ENCODE measurements around the gene OAT. TPM values are rescaled to one million over a fixed set of nuclear protein-coding genes. Genes with fewer than 3 reads are reported as not detected.

Gene OAT
- total RNA-seq, 1 experiment from 2014 or later = 25.2 TPM

GRCh38 chr10:124366343-124366742, 52.4 kb downstream of the OAT start:
- no peak for TF ChIP-seq EZH2 (IDR thresholded peaks at IDR 0.05; ENCODE audit: borderline replicate concordance, low read depth, low read length, poor library complexity, severe bottlenecking)
- TF ChIP-seq CTCF (conservative IDR thresholded peaks at IDR 0.05; ENCODE audit: low read depth, low read length) = no peak
- Histone ChIP-seq H3K4me3 (ENCODE audit: low read depth, low read length, poor library complexity, severe bottlenecking) (no peak overlapping the region), H3K4me1 (ENCODE audit: insufficient read depth, low read length, poor library complexity, severe bottlenecking) (no peaks in the 10 kb centered on the region), H3K9me3 (ENCODE audit: low read depth, low read length, poor library complexity, severe bottlenecking) (no peaks in the 10 kb centered on the region), H3K27me3 (replicated peaks; ENCODE audit: insufficient read depth, low read depth, low read length, poor library complexity) (peaks cover 16% of the 10 kb centered on the region), H3K27ac (ENCODE audit: low read depth, low read length, poor library complexity, severe bottlenecking) (no peak overlapping the region), H3K36me3 (ENCODE audit: insufficient read depth, low read length, poor library complexity, severe bottlenecking) (no peaks in the 10 kb centered on the region)
- no peak for DNase-seq (ENCODE audit: low spot score)
- POLR2A ChIA-PET (ENCODE audit: low non-redundant PET) = no interaction called here
- intact Hi-C loops (cut with micrococcal nuclease; ENCODE audit: unreplicated experiment) = no loop called here
- BruUV-seq (replicated peaks) = no TSS peak
- CTCF ChIA-PET = no interaction called here

GRCh38 chr10:124364674-124365073, 54.0 kb downstream of the OAT start:
- no peak for DNase-seq (ENCODE audit: low spot score)

GRCh38 chr10:124362568-124362967, 56.2 kb downstream of the OAT start:
- Histone ChIP-seq H3K36me3 (ENCODE audit: insufficient read depth, low read length, poor library complexity, severe bottlenecking) (no peaks in the 10 kb centered on the region), H3K4me3 (ENCODE audit: low read depth, low read length, poor library complexity, severe bottlenecking) (no peak overlapping the region), H3K27me3 (replicated peaks; ENCODE audit: insufficient read depth, low read depth, low read length, poor library complexity) (peaks cover 5% of the 10 kb centered on the region), H3K27ac (ENCODE audit: low read depth, low read length, poor library complexity, severe bottlenecking) (no peak overlapping the region), H3K9me3 (ENCODE audit: low read depth, low read length, poor library complexity, severe bottlenecking) (no peaks in the 10 kb centered on the region), H3K4me1 (ENCODE audit: insufficient read depth, low read length, poor library complexity, severe bottlenecking) (no peaks in the 10 kb centered on the region)
- TF ChIP-seq EZH2 (IDR thresholded peaks at IDR 0.05; ENCODE audit: borderline replicate concordance, low read depth, low read length, poor library complexity, severe bottlenecking) (no peak), CTCF (conservative IDR thresholded peaks at IDR 0.05; ENCODE audit: low read depth, low read length) (no peak)
- ChIA-PET CTCF (no interaction called here), POLR2A (ENCODE audit: low non-redundant PET) (no interaction called here)
- DNase-seq (ENCODE audit: low spot score) = no peak
- intact Hi-C loops (cut with micrococcal nuclease; ENCODE audit: unreplicated experiment) = no loop called here
- no TSS peak for BruUV-seq (replicated peaks)

More at GRCh38 chr10:124364674-124365073, 54.0 kb downstream of the OAT start:
- Histone ChIP-seq H3K4me3 (ENCODE audit: low read depth, low read length, poor library complexity, severe bottlenecking) (no peak overlapping the region), H3K4me1 (ENCODE audit: insufficient read depth, low read length, poor library complexity, severe bottlenecking) (no peaks in the 10 kb centered on the region), H3K9me3 (ENCODE audit: low read depth, low read length, poor library complexity, severe bottlenecking) (no peaks in the 10 kb centered on the region), H3K36me3 (ENCODE audit: insufficient read depth, low read length, poor library complexity, severe bottlenecking) (no peaks in the 10 kb centered on the region), H3K27me3 (replicated peaks; ENCODE audit: insufficient read depth, low read depth, low read length, poor library complexity) (peaks cover 5% of the 10 kb centered on the region), H3K27ac (ENCODE audit: low read depth, low read length, poor library complexity, severe bottlenecking) (no peak overlapping the region)
- TF ChIP-seq CTCF (conservative IDR thresholded peaks at IDR 0.05; ENCODE audit: low read depth, low read length) (no peak), EZH2 (IDR thresholded peaks at IDR 0.05; ENCODE audit: borderline replicate concordance, low read depth, low read length, poor library complexity, severe bottlenecking) (no peak)
- CTCF ChIA-PET = no interaction called here
- intact Hi-C loops (cut with micrococcal nuclease; ENCODE audit: unreplicated experiment) = no loop called here
- POLR2A ChIA-PET (ENCODE audit: low non-redundant PET) = no interaction called here
- BruUV-seq (replicated peaks) = no TSS peak
